KOPT-K1 (cell line): ENCODE data around the gene PLXNA4.

Source experiments
- H3K27ac ChIP-seq: fragments of 200-600 bp; sonication (generic); 2 replicates; pipeline ENCODE4 v1.5.1; 2016; ENCODE audit warnings: antibody characterized with exemption, mild to moderate bottlenecking, low read depth, low read length; ENCODE audit not compliant: poor library complexity, severe bottlenecking
- H3K36me3 ChIP-seq: fragments of 200-600 bp; sonication (generic); 2 replicates; pipeline ENCODE4 v1.5.1; 2017; ENCODE audit warnings: antibody characterized with exemption, mild to moderate bottlenecking, low read length, moderate library complexity; ENCODE audit not compliant: insufficient read depth
- H3K9me3 ChIP-seq: fragments of 200-600 bp; sonication (generic); 2 replicates; pipeline ENCODE4 v1.5.1; 2017; ENCODE audit warnings: antibody characterized with exemption, low read length, mild to moderate bottlenecking; ENCODE audit not compliant: insufficient read depth, poor library complexity, severe bottlenecking

Gene PLXNA4

GRCh38 chr7:132575982-132576720 lies at the start of gene PLXNA4:
Gene PLXNA4, minus strand, starts transcription at chr7:132576470. Its CDS starts 67,777 bp downstream, at chr7:132508693.
- Histone ChIP-seq H3K9me3 (no peaks in the 10 kb centered on the region), H3K27ac (no peak within 1 kb of the TSS), H3K36me3 (no peaks in the 10 kb centered on the region)

- Histone ChIP-seq H3K27ac (no peak overlapping the region), H3K9me3 (no peaks in the 10 kb centered on the region), H3K36me3 (no peaks in the 10 kb centered on the region)
These were observed 49.4 kb upstream of the PLXNA4 start for GRCh38 chr7:132625651-132626050.

- Histone ChIP-seq H3K36me3 (no peaks in the 10 kb centered on the region), H3K9me3 (no peaks in the 10 kb centered on the region), H3K27ac (no peak overlapping the region)
These were observed 45.8 kb upstream of the PLXNA4 start for GRCh38 chr7:132622081-132622480.

GRCh38 chr7:132619967-132620366 lies 43.7 kb upstream of the PLXNA4 start:
- Histone ChIP-seq H3K36me3 (no peaks in the 10 kb centered on the region), H3K27ac (no peak overlapping the region), H3K9me3 (no peaks in the 10 kb centered on the region)

- H3K27ac ChIP-seq: no peak overlapping the region
- no peaks in the 10 kb centered on the region for H3K9me3 ChIP-seq
- no peaks in the 10 kb centered on the region for H3K36me3 ChIP-seq
These were observed 42.7 kb upstream of the PLXNA4 start for GRCh38 chr7:132618956-132619305.

- no peak overlapping the region for H3K27ac ChIP-seq
- H3K36me3 ChIP-seq: no peaks in the 10 kb centered on the region
- no peaks in the 10 kb centered on the region for H3K9me3 ChIP-seq
These were observed 42.1 kb upstream of the PLXNA4 start for GRCh38 chr7:132618271-132618955.

- Histone ChIP-seq H3K36me3 (no peaks in the 10 kb centered on the region), H3K27ac (no peak overlapping the region)
These were observed 38.4 kb upstream of the PLXNA4 start for GRCh38 chr7:132614428-132615318.

GRCh38 chr7:132613737-132614136 lies 37.5 kb upstream of the PLXNA4 start:
- Histone ChIP-seq H3K36me3 (no peaks in the 10 kb centered on the region), H3K9me3 (no peaks in the 10 kb centered on the region), H3K27ac (no peak overlapping the region)

More at GRCh38 chr7:132614428-132615318, 38.4 kb upstream of the PLXNA4 start:
- no peaks in the 10 kb centered on the region for H3K9me3 ChIP-seq

GRCh38 chr7:132610995-132611394 lies 34.7 kb upstream of the PLXNA4 start:
- H3K27ac ChIP-seq: no peak overlapping the region
- no peaks in the 10 kb centered on the region for H3K36me3 ChIP-seq
- H3K9me3 ChIP-seq: no peaks in the 10 kb centered on the region

- Histone ChIP-seq H3K36me3 (no peaks in the 10 kb centered on the region), H3K27ac (no peak overlapping the region)
These were observed 33.7 kb upstream of the PLXNA4 start for GRCh38 chr7:132609906-132610520.

GRCh38 chr7:132609222-132609621 lies 33.0 kb upstream of the PLXNA4 start:
- H3K9me3 ChIP-seq: no peaks in the 10 kb centered on the region

More at GRCh38 chr7:132609906-132610520, 33.7 kb upstream of the PLXNA4 start:
- H3K9me3 ChIP-seq: no peaks in the 10 kb centered on the region

GRCh38 chr7:132608523-132608922 lies 32.3 kb upstream of the PLXNA4 start:
- Histone ChIP-seq H3K9me3 (no peaks in the 10 kb centered on the region), H3K36me3 (no peaks in the 10 kb centered on the region), H3K27ac (no peak overlapping the region)

More at GRCh38 chr7:132609222-132609621, 33.0 kb upstream of the PLXNA4 start:
- Histone ChIP-seq H3K36me3 (no peaks in the 10 kb centered on the region), H3K27ac (no peak overlapping the region)

GRCh38 chr7:132607656-132608055 lies 31.4 kb upstream of the PLXNA4 start:
- Histone ChIP-seq H3K36me3 (no peaks in the 10 kb centered on the region), H3K27ac (no peak overlapping the region), H3K9me3 (no peaks in the 10 kb centered on the region)

GRCh38 chr7:132604121-132604520 lies 27.9 kb upstream of the PLXNA4 start:
- no peaks in the 10 kb centered on the region for H3K36me3 ChIP-seq
- no peaks in the 10 kb centered on the region for H3K9me3 ChIP-seq
- H3K27ac ChIP-seq: no peak overlapping the region
